ENCODE measurements around the gene AFAP1.

DNA sequence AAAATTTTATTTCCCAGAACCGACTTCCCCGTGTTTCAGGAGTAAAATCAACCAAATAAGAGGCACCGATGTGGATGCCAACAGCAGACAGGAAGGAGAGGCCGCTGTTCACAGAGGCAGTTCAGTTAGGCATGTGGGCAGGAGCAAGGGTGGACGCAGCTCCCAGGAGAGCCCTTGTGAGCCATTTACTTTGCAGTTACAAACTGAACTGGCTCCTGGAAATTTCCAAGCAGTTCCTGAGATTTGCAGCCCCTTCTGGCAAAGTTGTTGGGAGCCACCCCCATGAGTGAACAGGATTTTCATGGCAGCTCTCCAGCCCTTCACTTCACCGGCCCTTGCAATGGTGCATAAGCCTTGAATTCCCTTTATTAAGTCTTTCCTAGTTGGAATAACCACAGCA lies 189.1 kb downstream of the AFAP1 start:
- no peak for TF ChIP-seq CTCF (IDR thresholded peaks at IDR 0.05; ENCODE audit: control extremely low read depth in 1 of 3, insufficient read depth in 1 of 3, low read depth in 1 of 3, low read length in 3 of 3)
- no peak for TF ChIP-seq RAD21 (IDR thresholded peaks at IDR 0.05 in 1 of 2, conservative IDR thresholded peaks at IDR 0.05 in 1 of 2; ENCODE audit: low read depth in 2 of 2, low read length in 2 of 2)
- no peak for TF ChIP-seq CREB1 (IDR thresholded peaks at IDR 0.05)
- TF ChIP-seq YY1 (IDR thresholded peaks at IDR 0.05; ENCODE audit: low read depth, low read length), result no peak
- no peak for TF ChIP-seq KDM5A (IDR thresholded peaks at IDR 0.05; ENCODE audit: low read length)
- TF ChIP-seq POLR2AphosphoS5 (IDR thresholded peaks at IDR 0.05; ENCODE audit: low read depth, low read length), result no peak
- TF ChIP-seq CHD2 (IDR thresholded peaks at IDR 0.05; ENCODE audit: low read length), result no peak
- TF ChIP-seq TCF12 (IDR thresholded peaks at IDR 0.05; ENCODE audit: low read depth, low read length), result no peak
- TF ChIP-seq SIRT6 (IDR thresholded peaks at IDR 0.05; ENCODE audit: low read length), result no peak

Measured in H1 (cell line).